Right ventricle myocardium inferior (tissue), 1 donor: ENCODE measurements around the gene DNAH8. TPM values are rescaled to one million over a fixed set of nuclear protein-coding genes. Genes with fewer than 3 reads are reported as not detected.
"Not testable (repeated sequence)": the region's sequence is repeated elsewhere in the genome, so short reads cannot be mapped to it uniquely, and the experiment has no call there.

Source experiments
- ATAC-seq: fragments of 200-7000 bp; cut with Tn5 transposase; one replicate; pipeline ENCODE4 v1.9.1; 2020; ENCODE audit warnings: mild to moderate bottlenecking, moderate library complexity
- DNase-seq: peaks from one replicate; pipeline ENCODE4 v3.0.0; 2021; ENCODE audit errors: missing footprints
- intact Hi-C: fragments of 100-400 bp; cut with DNase I; formaldehyde crosslinking; loops from one replicate; pipeline ENCODE4 v1.11.0; 2022
- total RNA-seq: library from RNA; stranded (reverse); fragmentation: NEBNext Ultra II Directional; extraction: Animal tissue kit (Norgen Biotek cat#: 25700); gene quantifications from one replicate; pipeline ENCODE4 v1.2.1, GENCODE V29; 2021
- donor health status: DM: no; HTN: yes; CAD: no; lungs with severe emphysema.

Gene DNAH8
- total RNA-seq, 1 donor from 2014 or later: not detected

DNA sequence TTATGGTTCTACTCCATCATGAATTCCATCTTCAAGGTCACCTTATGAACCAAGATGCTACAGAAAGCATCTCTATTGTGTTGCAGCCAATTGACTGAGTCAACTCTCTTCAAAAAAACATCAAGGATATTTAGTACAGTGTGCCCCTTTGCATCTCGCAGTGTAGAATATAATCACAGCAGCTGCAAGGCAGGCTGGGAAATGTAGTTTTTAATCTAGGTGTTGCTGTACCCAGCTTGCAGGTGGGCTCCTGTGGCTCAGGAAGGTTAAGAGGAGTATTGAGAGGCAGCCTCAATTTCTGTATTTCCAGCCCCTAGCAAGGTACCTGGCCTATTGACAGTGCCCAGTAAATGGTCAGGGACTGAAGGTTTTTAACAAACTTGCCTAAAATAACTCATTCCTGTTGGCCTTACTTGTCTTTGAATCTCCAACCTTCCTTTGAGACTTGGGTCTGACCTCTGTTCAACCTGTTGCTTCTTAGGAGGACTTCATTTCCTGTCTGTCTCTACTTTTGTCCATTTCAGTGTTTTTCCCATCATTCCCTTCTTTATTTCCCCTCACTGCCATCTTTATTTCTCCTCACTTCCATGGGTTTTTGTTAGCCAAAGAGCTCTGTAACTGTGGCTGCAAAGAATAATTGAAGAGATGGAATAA lies 150.5 kb downstream of the DNAH8 start:
- intact Hi-C loops: no loop called here
- DNase-seq (no peak), ATAC-seq (no peak)

DNA sequence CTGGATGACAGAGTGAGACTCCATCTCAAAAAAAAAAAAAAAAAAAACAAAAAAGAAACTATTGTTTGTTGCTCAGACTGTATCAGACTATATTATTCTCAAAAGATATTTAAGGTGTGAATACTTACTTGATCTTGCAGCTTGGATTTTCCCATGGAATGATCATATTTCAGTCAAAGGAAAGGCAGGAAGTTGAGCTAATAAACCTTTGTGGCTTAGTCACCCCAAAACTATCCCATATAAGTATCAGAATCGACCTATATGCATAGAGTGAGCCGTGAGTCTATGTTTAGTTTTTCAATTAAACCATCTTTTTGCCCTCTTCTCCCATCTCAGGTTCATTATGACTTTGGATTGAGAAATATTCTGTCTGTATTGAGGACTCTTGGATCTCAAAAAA lies 152.6 kb downstream of the DNAH8 start:
- intact Hi-C loops: no loop called here
- ATAC-seq (no peak), DNase-seq (no peak)

DNA sequence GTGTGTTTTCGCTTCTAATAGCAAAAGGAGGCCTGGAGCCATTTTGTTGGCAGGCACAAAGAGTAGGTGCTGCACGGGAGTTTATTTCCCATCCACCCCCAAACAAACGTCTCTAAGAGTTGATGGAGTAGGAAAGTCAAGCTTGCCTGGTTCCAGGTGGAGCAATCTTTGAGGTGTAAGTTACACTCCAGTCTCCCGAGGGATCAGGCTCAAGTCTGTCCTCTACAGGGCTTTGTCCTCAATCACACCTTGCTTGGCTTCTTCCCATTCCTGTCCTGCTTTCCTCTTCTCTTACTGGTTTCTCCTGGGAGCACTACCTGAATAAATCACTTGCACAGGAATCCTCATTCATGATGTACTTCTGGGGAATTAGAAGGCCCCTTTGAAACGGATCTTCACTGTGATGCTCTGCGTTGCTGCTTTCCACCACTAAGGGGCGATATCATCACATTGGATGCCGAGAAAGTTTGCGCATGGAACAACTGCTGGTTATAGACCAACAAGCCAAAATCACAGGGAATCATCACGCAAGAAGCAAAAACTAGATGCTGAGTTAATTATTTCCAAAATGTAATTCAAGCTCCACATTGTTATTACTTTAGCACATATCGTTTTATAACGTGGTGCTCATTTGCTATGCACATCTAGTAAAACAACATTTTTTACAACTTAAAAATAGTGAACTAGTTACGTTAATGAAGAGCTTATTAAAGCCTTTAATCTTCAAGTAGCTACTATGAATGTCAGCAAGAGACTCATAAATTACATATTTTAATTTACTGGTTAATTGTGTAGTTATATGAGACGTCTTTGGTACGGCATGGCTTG lies 156.8 kb downstream of the DNAH8 start:
- ATAC-seq: no peak
- intact Hi-C loops: loop anchor here (2.0 to 5.0 kb wide), 2 partner anchors 220 to 439 kb away; no protein-coding TSS in a partner anchor
- DNase-seq: no peak

DNA sequence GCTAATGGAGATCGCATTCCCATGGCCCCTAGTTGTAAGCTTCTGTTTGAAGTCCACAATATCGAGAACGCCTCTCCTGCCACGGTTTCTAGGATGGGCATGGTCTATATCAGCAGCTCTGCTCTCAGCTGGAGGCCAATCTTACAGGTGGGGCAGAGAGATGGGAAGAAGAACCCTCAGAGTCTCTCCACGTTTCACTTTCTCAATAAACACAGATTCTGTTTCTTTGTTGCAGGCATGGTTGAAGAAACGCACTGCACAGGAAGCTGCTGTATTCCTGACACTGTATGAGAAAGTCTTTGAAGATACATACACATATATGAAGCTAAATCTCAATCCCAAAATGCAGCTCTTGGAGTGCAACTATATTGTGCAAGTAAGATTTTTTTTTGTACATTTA lies 157.9 kb downstream of the DNAH8 start:
- DNase-seq (no peak), ATAC-seq (no peak)
- intact Hi-C loops: loop anchor here (2.0 to 5.0 kb wide), 2 partner anchors 219 to 438 kb away; no protein-coding TSS in a partner anchor

DNA sequence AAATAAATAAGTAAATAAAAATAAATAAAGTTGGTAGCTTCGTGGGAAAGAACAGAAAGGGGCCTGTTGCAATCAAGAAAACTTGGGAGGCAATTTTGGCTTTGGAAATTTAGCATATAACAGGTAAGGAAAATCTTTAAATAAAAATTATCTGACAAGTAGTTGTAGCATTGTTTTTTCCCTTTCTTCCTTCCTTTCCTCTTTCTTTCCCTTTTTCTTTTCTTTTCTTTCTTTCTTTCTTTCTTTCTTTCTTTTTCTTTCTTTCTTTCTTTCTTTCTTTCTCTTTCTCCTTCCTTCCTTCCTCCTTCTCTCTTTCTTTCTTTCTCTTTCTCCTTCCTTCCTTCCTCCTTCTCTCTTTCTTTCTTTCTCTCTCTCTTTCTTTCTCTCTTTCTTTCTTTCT lies 158.7 kb downstream of the DNAH8 start:
- not testable (repeated sequence) for DNase-seq, ATAC-seq
- intact Hi-C loops: loop anchor here (2.0 to 5.0 kb wide), 2 partner anchors 218 to 437 kb away; no protein-coding TSS in a partner anchor

DNA sequence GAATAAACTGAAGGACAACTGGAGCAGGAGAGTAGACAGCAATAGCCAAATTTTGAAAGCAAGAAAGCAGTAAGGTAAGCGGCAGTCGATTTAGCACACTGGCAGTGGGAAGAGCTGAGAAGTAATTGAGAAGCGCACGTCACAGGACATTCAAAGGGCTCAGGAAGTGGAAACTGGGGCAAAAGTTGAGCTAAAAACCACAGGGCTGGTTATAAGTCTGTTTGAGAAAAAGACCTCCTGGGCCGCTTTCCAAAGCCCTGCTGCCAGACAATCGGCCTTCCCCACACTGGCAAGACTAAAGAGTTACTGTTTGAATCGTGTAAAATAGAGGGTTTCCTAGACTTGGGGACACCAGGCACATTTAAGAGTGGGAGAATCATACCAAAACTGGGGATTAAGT lies 161.4 kb downstream of the DNAH8 start:
- DNase-seq (no peak), ATAC-seq (no peak)
- intact Hi-C loops: no loop called here

DNA sequence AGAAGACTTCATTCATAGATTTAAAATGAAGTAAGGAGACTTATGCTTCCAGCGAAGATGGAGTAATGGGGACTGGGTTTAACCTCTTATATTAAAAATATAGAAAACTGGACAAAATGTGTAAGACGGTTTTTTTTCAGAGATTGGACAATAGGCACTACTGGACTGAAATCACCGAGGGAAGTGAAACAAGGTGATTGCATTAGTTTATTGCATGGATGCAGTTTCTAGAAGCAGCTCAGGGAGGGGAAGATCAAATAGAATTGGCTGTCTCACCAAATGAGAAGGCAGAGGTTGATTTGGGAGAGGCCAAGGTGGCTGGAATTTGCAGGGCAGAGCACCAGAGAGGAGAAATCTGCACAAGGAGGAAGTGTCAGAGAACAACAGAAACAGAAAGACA lies 162.6 kb downstream of the DNAH8 start:
- ATAC-seq (no peak), DNase-seq (no peak)
- intact Hi-C loops: no loop called here

DNA sequence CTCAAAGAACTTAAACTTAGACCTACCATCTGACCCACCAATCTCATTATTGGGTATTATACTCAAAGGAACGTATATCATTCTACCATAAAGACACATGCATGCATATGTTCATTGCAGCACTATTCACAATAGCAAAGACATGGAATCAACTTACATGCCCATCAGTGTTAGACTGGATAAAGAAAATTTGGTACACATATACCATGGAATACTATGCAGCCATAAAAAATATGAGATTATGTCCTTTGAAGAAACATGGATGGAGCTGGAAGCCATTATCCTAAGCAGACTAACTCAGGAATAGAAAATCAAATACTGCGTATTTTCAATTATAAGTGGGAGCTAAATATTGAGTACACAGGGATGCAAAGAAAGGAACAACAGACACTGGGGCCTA lies 167.0 kb downstream of the DNAH8 start:
- ATAC-seq (no peak), DNase-seq (no peak)
- intact Hi-C loops: no loop called here

DNA sequence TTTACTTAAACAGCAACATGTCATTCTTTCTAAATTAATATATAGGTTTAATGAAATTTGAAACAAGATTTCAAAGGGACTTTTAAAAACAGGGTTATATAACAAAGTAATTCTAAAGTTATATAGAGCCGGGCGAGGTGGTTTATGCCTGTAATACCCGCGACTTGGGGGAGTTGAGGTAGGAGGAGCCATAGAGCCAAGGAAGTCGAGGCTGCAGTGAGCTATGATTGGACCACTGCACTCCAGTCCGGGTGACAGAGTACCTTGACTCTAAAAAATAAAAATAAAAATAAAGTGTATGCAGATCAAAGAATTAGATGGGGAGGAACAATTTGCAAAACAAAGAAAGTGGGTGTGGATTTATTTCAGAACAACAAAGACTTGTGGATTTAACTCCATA lies 182.4 kb downstream of the DNAH8 start:
- DNase-seq: no peak
- intact Hi-C loops: no loop called here
- no peak for ATAC-seq

DNA sequence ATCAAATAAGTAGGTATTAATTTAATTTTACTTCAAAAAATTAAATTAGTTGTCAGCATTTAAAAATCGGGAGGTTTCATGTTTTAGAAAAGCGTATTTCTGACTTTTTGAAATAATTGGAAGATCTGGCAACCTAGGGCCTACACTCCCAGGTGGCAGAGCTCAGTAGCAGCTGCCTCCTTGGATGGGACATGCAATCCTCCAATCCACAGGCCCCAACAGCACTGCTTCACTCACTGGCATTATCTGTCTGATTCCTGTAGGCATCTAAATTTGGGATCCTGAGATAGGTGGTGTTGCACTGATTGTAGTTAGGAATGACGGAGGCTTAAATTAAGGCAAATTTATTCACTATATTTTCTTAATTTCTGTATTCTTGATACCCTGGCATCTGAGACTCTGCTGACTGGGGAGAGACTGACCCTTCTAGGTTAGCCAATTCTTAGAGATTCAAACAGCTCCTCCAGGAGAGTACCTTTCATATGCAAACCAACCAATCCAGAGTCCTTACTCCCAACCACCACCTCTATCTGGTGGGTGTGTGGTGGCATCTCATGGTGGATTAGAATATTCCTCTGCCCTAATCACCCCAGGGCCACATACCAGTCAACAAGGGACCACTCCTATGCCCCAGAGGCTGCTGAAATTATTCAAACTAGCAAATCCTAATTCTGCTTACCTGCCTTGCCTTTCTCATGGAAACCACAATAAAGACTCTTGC lies 186.9 kb downstream of the DNAH8 start:
- ATAC-seq (no peak), DNase-seq (no peak)
- intact Hi-C loops: no loop called here

DNA sequence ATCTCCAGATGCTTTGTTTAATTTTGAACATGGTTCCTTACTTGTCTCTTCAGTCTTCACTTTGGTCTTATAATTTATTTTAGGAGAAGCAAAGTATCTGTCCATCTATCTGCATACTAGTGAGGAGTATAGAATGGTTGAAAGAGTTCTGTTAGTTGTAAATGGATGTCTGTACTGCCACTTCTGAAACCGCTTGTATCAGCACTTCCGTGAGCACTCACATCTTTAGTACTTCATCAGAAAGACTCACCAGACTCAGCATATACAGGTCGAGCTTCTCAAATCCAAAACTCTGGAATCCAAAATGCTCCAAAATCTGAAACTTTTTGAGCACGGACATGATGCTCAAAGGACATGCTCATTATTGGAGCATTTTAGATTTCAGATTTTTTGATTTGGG lies 191.5 kb downstream of the DNAH8 start:
- intact Hi-C loops: no loop called here
- ATAC-seq (no peak), DNase-seq (no peak)

DNA sequence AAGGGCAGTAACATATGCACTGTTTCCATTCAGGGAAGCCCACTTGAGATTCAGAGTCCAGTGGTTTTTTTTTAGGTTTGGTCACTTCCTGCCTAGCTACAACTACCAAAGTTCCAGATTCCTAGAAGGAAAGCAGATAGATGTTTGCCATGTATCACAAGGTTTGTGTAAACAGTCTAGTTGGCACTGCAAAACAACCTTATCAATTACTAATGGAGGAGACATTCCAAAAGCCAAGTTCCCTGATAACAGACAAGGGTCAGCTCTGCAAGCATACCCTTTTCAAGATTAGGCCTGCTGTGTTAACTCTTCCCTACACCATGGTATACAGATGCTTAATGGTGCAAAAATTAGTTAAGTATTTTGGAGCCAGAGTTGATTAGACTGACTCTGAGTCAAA lies 192.2 kb downstream of the DNAH8 start:
- ATAC-seq: no peak
- intact Hi-C loops: no loop called here
- no peak for DNase-seq

DNA sequence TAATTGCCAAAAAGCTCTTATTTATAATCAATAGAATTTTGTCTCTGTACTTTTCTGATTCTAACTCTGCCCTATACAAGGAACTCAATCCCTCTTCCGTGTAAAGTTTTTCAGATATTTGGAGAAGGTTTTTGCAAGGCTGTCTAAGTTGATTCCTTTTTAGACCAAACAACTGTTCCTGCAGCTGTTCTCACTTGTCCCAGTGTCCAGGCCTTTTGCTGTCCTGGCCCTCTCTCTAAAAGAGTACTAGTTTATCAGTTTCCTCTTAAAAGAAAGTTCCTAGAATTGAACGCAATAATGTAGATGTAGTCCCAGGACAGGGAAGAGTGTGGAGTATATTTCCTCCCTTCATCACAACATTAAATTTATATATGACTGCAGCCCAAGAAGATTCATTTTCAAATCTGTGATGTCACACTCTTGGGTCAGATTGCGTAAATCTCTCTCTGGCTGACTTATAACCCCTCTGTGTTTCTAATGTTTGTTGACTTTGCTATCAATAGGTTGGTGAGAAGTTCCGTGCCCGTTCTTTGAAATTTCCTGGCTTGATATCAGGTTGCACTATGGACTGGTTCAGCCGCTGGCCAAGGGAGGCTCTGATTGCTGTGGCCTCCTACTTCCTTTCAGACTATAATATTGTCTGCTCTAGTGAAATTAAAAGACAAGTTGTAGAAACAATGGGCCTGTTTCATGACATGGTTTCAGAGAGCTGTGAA lies 194.1 kb downstream of the DNAH8 start:
- no peak for DNase-seq
- intact Hi-C loops: no loop called here
- no peak for ATAC-seq

DNA sequence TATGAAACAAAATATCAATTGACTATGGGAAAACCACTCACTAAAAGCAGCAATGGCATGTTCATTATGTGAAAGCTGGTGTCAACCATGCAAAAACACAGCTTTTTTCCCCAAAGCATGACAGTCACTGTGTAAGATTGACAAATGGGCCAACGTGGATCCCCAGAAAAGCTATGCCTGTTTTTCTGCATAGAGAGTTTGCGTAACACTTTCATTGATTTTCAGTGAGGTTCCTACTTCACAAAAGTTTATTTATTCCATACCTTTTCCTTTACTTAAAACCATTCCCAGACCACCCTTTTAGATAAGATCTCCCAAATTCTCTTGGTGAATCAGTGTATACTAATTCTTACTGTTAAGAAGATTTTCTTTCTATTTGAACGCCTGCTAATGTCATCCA lies 195.1 kb downstream of the DNAH8 start:
- no peak for ATAC-seq
- intact Hi-C loops: no loop called here
- no peak for DNase-seq

DNA sequence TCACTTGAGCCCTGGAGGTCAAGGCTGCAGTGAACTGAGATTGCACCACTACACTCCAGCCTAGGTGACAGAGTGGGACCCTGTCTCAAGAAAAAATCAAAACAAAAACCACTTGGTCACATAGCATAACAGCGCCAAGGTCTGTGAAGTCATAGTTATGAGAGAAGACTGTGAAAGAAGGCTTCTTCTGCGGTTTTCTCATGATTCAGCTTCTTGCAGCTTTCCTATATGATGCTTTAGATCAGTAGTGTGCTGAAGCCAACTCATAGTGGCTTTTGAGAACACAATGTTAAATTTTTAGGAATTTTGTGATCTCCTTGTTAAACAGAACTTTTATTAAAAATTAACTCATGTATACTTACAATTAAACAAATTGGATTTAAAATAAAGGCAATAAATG lies 197.3 kb downstream of the DNAH8 start:
- ATAC-seq: no peak
- DNase-seq: no peak
- intact Hi-C loops: no loop called here

DNA sequence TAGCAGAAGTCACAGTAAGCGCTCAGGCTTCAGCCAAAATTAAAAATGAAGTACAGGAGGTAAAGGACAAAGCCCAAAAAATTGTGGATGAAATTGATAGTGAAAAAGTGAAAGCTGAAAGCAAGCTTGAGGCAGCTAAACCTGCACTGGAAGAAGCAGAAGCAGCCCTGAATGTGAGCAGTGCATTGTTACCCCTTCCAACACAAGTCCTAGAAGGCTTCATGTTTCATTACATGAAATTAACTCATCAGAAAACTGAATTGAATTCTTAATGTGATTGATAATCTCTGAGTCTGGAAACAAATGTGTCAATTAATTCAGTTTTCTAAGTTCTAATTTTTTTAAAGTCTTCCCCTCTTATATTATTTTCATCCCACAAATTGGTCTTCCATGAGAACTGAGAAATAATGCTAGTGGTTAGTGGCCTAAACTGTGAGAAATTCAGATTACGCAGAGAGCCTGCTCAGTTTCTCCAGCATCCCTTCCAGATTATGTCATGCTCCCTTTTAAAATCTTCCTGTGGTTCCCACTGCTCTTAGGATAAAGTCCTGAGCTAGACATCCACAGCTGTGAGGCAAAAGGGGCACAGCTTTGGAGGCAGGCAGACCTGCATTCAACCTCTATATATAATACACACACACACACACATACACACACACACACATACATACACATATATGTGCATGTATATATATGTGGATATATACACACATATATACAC lies 200.3 kb downstream of the DNAH8 start:
- intact Hi-C loops: no loop called here
- DNase-seq (no peak), ATAC-seq (no peak)

DNA sequence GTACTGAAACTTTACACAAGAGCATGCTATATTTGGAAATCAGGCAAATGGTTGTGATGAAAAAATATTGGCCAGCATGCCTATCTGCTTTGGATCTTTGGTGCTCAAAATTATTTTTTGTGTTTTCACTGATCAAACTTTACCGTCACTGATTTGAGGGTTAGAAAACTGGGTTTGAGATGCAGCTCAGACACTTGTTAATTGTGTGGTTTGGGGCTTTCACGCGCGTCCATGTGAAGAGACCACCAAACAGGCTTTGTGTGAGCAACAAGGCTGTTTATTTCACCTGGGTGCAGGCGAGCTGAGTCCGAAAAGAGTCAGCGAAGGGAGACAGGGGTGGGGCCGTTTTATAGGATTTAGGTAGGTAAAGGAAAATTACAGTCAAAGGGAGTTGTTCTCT lies 206.4 kb downstream of the DNAH8 start:
- ATAC-seq, intact Hi-C loops, DNase-seq: not testable (repeated sequence)

DNA sequence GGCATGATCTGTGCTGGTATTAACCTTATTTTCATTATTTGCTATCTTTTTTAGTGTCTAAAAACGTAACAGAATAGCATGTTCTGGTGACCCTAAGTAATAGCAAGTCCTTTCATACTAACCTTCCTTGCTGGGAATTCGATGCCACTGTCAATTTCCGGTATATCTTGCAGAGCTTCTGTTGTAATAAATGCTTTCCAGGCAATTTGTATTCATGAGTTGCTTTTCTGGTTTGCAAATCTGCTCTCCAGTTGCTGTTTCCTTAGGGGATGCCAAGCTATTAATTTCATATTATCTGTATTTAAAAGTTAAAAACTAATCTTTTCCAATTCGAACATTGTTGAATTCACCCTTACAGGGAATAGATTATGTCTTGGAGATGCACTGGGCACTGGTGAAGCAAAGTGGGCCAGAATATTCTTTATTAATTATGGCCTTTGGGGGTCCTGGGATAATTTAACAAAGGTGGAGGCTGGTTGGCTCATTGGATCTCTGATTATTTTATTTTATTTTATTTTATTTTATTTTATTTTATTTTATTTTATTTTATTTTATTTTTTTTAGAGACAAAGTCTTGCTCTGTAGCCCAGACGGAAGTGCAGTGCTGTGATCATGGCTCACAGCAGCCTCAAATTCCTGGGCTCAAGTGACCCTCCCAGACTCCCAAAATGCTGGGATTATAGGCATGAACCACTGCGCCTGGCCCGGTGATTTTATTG lies 209.8 kb downstream of the DNAH8 start:
- DNase-seq: no peak
- ATAC-seq: no peak
- intact Hi-C loops: no loop called here
